Ascending aorta (tissue), 2 donors: ENCODE data around the gene SSC4D. TPM values are rescaled to one million over a fixed set of nuclear protein-coding genes. Genes with fewer than 3 reads are reported as not detected.
"Not testable (repeated sequence)": the region's sequence is repeated elsewhere in the genome, so short reads cannot be mapped to it uniquely, and the experiment has no call there.

Source experiments
- DNase-seq, 2 donors: peaks; one replicate each; pipeline ENCODE4 v3.0.0-alpha.2; 2019; ENCODE audit warnings: low spot score in 2 of 2
- H3K27ac ChIP-seq, 2 donors: fragments of 200-600 bp; sonication (generic); one replicate each; pipeline ENCODE4 v1.5.1; 2016 to 2017; ENCODE audit warnings: mild to moderate bottlenecking in 1 of 2
- H3K27me3 ChIP-seq: fragments of 200-600 bp; sonication (generic); one replicate; pipeline ENCODE4 v1.5.1; 2017
- H3K36me3 ChIP-seq, 2 donors: fragments of 200-600 bp; sonication (generic); one replicate each; pipeline ENCODE4 v1.5.1; 2016
- H3K4me1 ChIP-seq, 2 donors: fragments of 200-600 bp; sonication (generic); one replicate each; pipeline ENCODE4 v1.5.1; 2016 to 2017; ENCODE audit warnings: mild to moderate bottlenecking in 1 of 2
- H3K4me3 ChIP-seq, 2 donors: fragments of 200-600 bp; sonication (generic); one replicate each; pipeline ENCODE4 v1.5.1; 2016 to 2017; ENCODE audit warnings: mild to moderate bottlenecking in 1 of 2
- H3K9me3 ChIP-seq, 2 donors: fragments of 200-600 bp; sonication (generic); one replicate each; pipeline ENCODE4 v1.5.1; 2016
- CTCF ChIP-seq, 3 experiments: fragments of 200-600 bp in 2 of 3; fragments of 450-650 bp in 1 of 3; sonication (generic) in 2 of 3; IDR thresholded peaks; one replicate each; pipeline ENCODE4 v1.5.1; 2016 to 2019; ENCODE audit warnings: antibody characterized with exemption in 3 of 3, mild to moderate bottlenecking in 1 of 3, moderate library complexity in 1 of 3
- intact Hi-C: fragments of 100-400 bp; cut with DNase I; formaldehyde crosslinking; loops from one replicate; pipeline ENCODE4 v1.15.1; 2023
- total RNA-seq: library from RNA; depleted of rRNA; stranded (reverse); fragments of >200 nt; gene quantifications from one replicate; pipeline ENCODE4 v1.1.0, GENCODE V29; 2016

SSC4D gene
- total RNA-seq, 1 donor from 2014 or later, result not detected

GRCh38 chr7:76403780-76404494 is 5.6 kb downstream of the SSC4D start:
- intact Hi-C loops, result no loop called here
- Histone ChIP-seq H3K27ac (no peak overlapping the region), H3K9me3 (no peaks in the 10 kb centered on the region), H3K36me3 (no peaks in the 10 kb centered on the region), H3K4me1 (no peaks in the 10 kb centered on the region), H3K27me3 (no peaks in the 10 kb centered on the region), H3K4me3 (no peak overlapping the region)
- TF ChIP-seq CTCF (IDR thresholded peaks at IDR 0.05), result no peak
- no peak for DNase-seq

GRCh38 chr7:76403097-76403496 is 6.4 kb downstream of the SSC4D start:
- DNase-seq, H3K36me3 ChIP-seq, intact Hi-C loops, H3K27ac ChIP-seq, H3K4me3 ChIP-seq, H3K4me1 ChIP-seq, H3K9me3 ChIP-seq, H3K27me3 ChIP-seq: not testable (repeated sequence)

GRCh38 chr7:76400248-76400647 is 9.2 kb downstream of the SSC4D start:
- Histone ChIP-seq H3K27me3 (no peaks in the 10 kb centered on the region), H3K36me3 (no peaks in the 10 kb centered on the region), H3K4me1 (peaks cover 5% of the 10 kb centered on the region in 2 donors), H3K27ac (no peak overlapping the region), H3K9me3 (no peaks in the 10 kb centered on the region), H3K4me3 (no peak overlapping the region)
- TF ChIP-seq CTCF (IDR thresholded peaks at IDR 0.05), result no peak
- intact Hi-C loops, result no loop called here
- DNase-seq, result no peak

- H3K27me3 ChIP-seq, result no peaks in the 10 kb centered on the region
- DNase-seq, result peak in 1 of 2 donors; percentile 88
- TF ChIP-seq CTCF (IDR thresholded peaks at IDR 0.05), result no peak
These were observed 11.9 kb downstream of the SSC4D start for GRCh38 chr7:76397409-76398183.

GRCh38 chr7:76396864-76397263 is 12.6 kb downstream of the SSC4D start:
- intact Hi-C loops, result loop anchor here (2.0 kb wide), 1 partner anchor 78 kb away; no protein-coding TSS in a partner anchor
- Histone ChIP-seq H3K36me3 (no peaks in the 10 kb centered on the region), H3K4me3 (peak overlapping the region; percentile 54 to 65), H3K9me3 (no peaks in the 10 kb centered on the region), H3K27ac (no peak overlapping the region), H3K27me3 (no peaks in the 10 kb centered on the region), H3K4me1 (peaks cover 5 to 11% of the 10 kb centered on the region in 2 donors)
- DNase-seq, result no peak
- no peak for TF ChIP-seq CTCF (IDR thresholded peaks at IDR 0.05)

More at GRCh38 chr7:76397409-76398183, 11.9 kb downstream of the SSC4D start:
- intact Hi-C loops, result loop anchor here (2.0 kb wide), 1 partner anchor 79 kb away; no protein-coding TSS in a partner anchor
- peak overlapping the region; percentile 54 to 65 for H3K4me3 ChIP-seq
- H3K4me1 ChIP-seq, result peaks cover 5 to 11% of the 10 kb centered on the region in 2 donors
- no peaks in the 10 kb centered on the region for H3K9me3 ChIP-seq
- H3K36me3 ChIP-seq, result no peaks in the 10 kb centered on the region
- no peak overlapping the region for H3K27ac ChIP-seq
